Ramos (cell line): ENCODE data around the gene ARHGEF37.
"Not testable (repeated sequence)": the region's sequence is repeated elsewhere in the genome, so short reads cannot be mapped to it uniquely, and the experiment has no call there.

ENCODE experiments used
- in situ Hi-C: fragments of 300-500 bp; cut with MboI; formaldehyde crosslinking; loops from one replicate; pipeline ENCODE4 v1.14.3; 2022; ENCODE audit warnings: low sequenced_read_pairs; ENCODE audit not compliant: unreplicated experiment

The ARHGEF37 gene

DNA sequence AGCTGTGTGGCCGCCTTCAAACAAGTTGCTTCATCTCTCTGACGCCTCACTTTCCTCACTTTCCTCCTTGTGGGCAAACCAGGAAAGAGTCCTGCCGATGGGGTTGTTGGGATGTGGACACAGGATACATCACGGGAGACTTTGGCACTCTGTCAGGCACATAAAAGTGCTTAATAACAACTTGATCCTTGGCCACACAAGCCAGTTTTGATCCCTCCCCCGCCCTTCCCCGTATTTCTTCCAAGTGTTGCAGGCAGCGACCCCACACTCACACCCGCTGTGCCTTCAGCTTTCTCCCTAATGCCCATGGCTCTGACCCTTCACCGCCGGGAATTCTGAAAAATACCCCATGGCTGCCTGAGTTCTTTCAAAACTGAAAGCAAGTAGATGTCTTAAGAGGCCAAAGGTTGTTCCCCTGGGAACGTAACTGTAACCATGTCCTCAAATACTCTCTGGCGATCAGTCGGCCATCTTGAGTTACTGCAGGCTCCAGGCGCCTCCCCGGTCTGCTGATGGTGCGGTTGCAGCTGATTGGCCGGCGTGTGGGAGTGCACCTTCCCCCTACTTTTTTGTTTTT is 59.8 kb downstream of the ARHGEF37 start:
- in situ Hi-C loops: no loop called here

DNA sequence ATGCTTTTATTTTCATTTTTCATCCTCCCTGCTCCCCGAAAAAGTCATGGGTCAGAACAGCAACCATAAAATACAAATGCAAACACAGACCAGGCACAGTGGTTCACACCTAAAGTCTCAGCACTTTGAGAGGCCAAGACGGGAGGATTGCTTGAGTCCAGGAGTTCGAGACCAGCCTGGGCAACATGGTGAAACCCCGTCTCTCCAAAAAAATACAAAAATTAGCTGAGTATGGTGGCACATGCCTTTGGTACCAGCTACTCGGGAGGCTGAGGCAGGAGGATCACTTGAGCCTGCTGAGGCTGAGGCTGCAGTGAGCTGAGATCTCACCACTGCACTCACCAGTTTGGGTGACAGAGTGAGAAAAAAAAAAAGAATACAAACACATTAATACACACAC is 60.3 kb downstream of the ARHGEF37 start:
- in situ Hi-C loops: no loop called here

DNA sequence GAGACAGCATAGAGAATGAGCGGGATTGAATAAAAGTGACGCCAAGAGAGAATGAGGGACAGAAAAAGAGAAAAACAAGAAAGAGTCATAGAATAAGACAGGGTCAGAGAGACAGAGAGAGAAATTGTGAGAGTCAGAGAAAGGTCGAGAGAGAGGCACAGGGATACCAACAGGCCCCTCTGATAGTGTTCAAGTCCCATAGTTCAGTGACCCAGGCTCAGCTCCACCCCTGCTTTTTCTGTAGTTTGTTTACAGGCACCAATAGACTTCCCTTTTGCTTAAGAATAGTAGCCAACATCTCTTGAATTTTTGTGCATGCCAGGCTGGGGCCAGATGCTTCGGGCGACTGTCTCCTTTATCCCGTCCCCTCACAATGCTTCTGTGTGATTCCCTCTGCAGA is 62.5 kb downstream of the ARHGEF37 start:
- in situ Hi-C loops: no loop called here

DNA sequence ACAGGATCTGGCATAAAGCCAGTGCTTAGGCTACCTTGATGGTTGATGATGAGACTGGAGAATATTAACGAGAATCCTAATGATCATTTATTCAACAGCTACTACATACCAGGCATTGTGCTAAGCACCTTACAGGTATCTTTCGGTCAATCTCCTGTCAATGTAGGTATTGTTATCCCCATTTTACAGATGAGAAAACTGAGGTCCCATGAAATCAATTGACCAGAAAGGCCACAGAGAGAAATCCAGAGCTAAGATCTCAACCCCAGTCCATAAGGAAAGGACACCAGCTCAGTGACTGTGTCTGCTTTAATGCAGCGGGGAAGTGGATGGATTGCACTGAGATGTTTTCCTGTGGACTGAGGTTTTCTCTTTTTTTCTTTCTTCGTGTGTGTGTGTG is 63.3 kb downstream of the ARHGEF37 start:
- in situ Hi-C loops: no loop called here

DNA sequence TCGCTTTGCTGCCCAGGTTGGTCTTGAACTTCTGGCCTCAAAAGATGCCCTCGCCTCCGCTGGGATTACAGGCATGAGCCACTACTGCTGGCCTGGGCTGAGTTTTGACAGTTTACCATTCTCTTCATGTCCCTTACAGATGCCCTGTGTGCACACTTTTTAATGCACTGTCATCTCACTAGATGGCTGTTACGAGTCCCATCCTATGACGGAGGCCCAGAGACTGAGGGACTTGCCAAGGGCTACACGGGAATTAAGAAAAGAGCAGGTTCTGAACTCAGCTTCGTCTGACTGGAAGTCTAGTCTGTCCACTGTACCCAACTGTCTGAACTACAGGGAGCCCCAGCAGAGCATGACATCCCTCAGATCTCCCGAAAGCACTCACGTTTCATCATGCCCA is 63.9 kb downstream of the ARHGEF37 start:
- in situ Hi-C loops: no loop called here

DNA sequence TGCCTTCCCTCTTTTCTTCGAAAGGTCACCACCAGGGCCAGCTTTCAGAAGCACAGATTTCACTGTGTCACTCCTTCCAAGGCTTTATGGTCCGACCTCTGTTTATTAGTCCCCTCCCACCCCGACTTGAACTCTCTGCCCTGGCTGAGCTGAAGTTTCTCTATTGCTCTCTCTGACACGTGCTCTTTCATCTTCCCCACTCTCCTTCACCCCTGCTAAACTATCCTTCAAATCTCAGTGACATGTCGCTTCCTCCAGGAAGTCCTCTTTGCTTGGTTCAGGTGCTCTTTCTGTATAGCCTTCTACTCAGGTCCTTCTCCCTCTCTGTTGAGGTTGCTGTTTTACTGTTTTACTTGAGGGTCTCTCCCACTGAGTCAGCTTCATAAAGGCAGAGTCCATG is 64.4 kb downstream of the ARHGEF37 start:
- in situ Hi-C loops: no loop called here

DNA sequence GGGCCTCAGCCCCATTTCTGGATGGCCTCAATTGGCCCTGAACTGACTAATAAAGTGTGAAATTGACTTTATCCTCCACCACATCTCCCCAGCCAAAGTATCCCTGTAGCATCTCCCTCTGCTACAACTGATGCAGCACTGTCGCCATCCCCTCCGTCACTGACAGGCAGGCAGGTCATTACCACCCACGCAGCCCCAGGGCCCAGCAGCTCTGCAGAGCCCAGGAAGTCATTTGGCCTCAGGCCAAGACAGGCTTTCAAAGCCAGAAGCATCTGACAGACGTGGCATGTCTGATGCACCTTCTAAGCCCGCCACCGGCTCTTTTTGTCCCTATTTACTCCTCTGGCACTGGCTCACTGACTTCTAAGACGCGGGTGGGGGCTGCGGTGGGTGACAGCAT is 65.3 kb downstream of the ARHGEF37 start:
- in situ Hi-C loops: no loop called here

DNA sequence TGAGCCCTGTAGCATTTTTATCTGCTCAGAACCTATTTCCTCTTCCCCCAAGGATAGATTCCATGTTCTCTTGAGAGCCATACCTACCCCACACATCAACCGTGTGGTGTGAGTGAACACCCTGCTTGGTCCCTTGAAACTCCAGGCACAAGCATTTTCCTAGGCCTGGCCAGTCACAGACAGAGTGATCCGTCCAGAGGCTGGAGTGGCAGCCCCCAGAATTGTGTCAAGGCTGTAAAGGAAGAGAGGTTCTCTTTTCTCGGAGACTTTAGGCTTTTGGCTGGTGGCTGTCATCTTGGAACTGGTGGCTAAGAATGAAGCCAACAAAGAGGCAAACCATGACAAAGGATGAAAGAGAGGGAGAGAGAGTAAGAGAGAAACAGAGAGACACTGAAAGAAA is 66.0 kb downstream of the ARHGEF37 start:
- in situ Hi-C loops: no loop called here

DNA sequence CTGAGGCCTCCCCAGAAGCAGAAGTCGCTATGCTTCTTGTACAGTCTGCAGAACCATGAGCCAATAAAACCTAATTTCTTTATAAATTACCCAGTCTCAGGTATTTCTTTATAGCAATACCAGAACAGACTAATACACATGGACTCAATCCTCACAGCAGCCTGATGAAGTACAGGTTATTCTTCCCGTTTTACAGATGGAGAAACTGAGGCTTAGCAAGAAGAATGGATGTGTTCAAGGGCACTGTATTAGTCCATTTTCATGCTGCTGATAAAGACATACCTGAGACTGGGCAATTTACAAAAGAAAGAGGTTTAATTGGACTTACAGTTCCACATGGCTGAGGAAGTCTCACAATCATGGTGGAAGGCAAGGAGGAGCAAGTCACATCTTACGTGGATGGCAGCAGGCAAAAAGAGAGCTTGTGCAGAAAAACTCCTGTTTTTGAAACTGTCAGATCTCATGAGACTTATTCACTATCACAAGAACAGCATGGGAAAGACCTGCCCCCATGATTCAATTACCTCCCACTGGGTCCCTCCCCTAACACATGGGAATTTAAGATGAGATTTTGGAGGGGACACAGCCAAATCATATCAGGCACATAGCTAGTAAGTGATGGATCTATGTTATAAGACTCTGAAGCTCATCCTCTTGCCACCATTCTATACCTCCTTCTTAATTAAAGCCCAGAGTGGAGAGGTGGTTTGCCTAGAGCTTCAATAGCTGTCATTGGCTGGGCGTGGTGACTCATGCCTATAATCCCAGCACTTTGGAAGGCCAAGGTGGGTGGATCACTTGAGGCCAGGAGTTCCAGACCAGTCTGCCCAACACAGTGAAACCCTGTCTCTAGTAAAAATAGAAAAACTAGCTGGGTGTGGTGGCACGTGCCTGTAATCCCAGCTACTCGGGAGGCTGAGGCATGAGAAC is 67.4 kb downstream of the ARHGEF37 start:
- in situ Hi-C loops: not testable (repeated sequence)

DNA sequence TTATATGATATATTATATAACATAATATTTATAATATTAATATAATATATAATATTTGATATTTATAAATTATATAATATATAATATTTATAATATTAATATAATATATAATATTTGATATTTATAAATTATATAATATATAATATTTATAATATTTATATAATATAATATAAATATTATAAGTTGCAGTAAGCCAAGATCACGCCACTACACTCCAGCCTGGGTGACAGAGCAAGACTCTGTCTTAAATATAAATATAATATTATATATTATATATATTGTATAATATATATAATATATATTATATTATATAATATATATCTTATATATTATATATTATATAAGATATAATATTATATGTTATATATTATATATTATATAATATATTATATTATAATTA is 68.4 kb downstream of the ARHGEF37 start:
- in situ Hi-C loops: not testable (repeated sequence)

DNA sequence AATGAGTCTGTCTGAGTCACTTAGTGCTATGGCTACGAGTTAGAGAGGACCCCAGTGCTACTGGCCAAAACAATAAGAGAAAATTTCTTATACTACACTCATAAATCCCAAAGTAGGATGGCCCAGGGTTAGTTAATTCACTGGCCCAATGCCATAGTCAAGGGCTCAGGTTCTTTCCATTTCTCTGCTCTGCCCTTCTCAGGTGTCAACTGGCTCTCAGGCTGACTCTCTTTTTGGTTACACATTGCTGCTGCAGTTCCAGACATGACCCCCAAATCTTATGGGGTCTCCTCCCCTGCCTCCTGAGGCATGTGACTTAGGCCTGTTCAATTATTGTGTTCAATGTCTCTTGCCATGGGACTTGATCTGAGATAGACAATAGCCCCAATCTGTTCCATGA is 70.4 kb downstream of the ARHGEF37 start:
- in situ Hi-C loops: no loop called here

DNA sequence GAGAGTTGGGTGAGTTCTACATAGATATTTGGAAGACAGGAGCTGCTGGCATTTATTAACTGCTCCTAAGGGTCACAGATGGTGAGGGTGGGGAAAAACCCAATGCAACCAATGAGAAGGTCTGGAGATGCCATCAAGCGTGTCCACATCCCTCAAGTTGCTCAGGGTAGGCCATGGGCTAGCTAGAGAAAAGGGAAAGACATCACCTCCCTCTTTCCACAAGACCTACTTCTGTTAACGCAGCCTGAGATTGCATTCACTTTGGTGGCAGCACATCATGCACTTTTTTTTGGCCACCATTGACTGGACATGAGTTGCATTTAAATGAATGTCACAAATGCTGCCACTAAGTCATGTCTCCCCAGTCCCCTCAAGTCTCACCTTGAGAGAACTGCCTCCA is 71.4 kb downstream of the ARHGEF37 start:
- in situ Hi-C loops: no loop called here

DNA sequence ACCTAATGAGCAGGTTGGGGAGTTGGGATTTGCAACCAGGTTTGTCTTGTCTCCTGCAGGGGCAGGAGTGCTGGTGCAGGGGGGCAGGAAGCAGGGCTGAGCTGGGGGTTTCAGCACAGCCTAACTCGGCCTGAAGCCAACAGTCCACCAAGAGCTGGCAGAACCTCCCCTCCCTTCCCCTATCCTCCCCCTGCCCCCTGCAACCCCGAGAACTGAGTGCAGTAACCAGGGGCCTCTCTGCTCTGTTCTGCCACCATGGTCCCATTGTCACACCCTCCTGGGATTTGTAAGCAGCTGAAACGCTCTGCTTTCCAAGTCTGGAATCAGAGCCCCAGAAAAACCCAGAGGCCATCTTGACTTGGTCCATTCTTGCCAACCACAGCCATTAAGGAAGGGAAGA is 72.9 kb downstream of the ARHGEF37 start:
- in situ Hi-C loops: no loop called here

DNA sequence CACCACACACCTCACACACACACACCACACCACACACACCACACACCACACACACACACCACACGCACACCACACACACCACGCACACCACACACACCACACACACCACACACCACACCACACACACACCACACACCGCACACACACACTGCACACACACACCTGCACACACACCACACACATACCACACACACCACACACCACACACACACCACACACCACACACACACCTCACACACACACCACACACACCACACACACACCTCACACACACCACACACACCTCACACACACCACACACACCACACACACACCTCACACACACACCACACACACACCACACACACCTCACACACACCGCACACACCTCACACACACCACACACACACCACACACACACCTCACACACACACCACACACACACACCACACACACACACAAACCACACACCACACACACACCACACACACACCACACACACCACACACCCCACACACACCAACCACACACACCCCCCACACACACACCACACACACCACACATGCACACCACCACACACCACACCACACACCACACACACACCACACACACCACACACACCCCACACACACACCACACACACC is 73.7 kb downstream of the ARHGEF37 start:
- in situ Hi-C loops: no loop called here

DNA sequence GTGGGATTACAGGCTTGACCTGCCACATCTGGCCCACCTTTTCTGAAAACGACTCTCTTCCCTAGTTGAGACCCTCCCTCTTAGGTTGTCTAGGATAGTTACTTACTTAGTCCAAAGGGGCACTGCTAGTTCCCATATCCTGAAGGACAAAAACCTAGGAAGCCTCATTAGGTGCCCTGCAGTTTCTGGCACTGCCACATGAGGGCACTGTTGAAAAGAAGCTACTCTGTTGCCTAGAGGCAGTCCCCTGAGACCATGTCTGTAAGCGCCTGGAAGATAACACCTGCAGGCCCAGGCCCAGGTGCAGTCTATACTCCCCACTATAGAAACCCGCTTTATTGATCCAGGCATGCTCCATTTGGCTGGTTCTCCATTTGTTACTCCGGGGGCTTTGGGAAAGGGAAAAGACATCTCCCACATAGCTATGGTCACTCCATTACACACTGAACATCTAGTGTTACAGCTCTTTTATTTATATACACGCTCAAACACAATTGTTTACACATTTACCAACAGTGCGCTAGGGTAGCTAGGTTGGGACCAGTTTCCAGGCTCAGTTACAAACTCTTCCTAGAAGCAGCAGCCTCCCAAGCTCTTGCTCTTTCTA is 75.4 kb downstream of the ARHGEF37 start:
- in situ Hi-C loops: no loop called here

DNA sequence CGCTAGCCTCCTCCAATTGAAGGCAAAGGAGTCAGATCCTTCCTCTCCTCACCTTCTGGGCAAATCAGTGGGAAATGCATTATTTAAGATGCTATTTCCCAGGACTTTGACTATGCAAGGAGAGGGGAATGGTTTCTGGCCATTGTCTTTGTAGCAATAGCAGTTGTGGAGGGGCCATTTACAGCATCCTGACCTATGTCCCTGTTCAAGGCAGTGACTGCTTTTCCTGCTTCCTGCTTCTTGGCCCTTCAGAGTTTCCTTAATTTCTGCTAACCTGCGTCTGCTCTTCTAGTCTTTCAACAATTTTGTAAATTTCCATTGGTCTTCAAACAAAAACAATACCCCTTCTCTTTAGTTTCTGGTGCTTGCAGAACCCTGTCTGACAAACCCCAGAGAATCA is 76.0 kb downstream of the ARHGEF37 start:
- in situ Hi-C loops: no loop called here

DNA sequence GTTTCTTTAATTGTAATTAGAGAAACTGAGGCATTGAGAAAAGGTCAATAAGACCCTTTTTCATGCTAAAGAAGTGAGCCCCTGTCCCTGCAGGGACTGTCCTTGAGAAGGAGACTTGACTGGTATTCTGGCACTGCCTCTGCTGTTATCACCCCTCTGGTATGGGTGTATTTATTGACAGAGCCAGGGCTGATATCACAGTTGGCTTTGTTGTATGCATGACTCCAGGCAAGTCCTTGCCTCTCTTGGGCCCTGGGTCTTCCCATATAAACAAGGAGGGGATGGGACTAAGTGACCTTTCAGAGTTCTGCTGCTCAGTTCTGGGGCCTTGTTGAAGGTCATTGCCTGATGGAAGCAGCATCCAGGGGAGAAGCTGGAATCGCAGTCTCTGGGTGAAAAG is 77.0 kb downstream of the ARHGEF37 start:
- in situ Hi-C loops: no loop called here

DNA sequence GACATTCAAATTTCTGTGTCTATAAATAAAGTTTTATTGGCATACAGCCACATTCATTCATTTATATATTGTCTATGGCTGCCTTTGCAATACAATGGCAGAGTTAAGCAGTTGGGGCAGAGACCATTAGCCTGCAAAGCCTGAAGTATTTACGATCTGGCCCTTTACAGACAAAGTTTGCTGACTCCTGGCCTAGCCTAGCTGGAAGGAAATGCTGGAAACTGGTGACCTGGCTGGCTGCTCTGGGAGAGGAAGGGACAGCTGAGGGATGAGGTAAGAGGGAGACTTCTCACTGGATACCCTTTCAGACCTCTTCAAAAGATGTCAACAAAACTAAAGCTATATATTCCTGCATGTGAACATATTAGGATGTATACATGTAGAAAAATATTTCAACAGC is 82.8 kb downstream of the ARHGEF37 start:
- in situ Hi-C loops: no loop called here

DNA sequence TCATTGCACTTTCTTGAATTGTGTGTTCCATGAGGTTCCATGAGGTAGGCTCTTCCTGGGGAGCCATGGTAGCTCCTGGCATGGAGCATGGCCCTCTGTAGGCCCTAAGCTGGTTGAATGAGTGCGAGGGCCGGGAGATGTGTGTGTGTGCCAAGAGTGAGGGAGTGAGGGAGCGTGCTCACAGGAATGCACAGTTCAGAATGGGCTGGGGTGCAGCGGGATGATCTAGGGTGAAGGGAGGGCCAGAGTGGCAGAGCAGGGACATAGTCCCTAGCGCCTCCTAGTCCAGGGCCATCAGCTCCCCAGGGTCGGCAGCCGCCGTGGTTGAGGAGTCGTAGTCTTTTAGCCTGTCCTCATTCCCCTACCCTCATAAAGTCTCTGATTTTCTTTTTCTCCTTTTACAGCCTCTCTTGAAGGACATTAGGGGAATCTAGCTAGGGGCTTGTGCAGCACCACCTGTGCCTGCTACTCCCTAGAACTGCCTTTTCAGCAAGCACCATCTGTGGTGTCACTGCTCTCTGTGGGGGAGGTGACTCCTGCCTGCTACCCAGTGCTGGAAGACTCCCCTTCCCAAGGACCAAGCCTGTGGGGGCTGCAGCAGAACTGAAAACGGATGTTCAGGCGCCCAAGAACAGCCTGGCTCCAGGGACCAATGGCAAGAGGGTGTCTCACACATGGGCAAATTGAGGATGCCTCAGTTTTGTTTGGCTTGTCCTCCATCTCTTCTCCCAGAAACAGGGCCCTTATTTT is 83.5 kb downstream of the ARHGEF37 start:
- in situ Hi-C loops: no loop called here

DNA sequence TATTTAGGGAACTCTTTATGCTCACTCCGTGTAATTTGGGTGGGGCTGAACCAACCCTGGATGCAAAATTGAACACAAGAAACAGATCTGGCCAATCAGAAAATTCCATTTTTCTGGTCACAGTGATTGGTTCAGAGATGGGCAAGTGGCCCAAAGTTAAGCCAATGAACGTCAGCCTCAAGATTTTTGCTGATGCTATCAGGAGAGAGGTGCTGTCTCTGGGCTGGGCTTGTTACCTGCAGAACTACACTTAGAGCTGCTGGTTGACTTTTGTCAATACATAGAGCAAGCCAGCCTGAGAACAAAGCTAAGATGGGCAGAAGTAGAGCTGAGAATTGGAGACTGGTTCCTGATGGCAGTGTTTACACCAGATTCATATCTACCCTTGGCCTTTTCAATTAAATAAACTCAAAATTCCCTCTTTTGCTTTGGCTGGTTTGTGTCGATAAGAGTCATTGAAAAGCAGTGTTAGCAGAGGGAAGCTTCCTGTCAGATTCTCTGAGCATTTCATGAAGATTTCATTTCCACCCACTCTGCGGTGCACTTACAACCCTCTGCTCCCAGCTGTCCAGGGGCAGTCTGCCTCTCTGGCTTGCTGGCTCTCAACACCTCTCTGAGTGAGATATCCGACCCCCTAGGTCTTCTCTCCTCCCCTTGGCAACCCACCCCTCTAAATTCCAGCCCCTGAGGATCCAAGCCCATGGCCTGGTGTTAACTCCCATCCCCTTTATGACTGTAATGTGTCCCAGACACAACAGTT is 84.3 kb downstream of the ARHGEF37 start:
- in situ Hi-C loops: no loop called here
